ENCODE data around the gene PHOSPHO1.
A peak's percentile ranks its signal among the peaks of the same experiment; 100 is the strongest.
"Not testable (repeated sequence)": the region's sequence is repeated elsewhere in the genome, so short reads cannot be mapped to it uniquely, and the experiment has no call there.

The PHOSPHO1 gene, protein sequence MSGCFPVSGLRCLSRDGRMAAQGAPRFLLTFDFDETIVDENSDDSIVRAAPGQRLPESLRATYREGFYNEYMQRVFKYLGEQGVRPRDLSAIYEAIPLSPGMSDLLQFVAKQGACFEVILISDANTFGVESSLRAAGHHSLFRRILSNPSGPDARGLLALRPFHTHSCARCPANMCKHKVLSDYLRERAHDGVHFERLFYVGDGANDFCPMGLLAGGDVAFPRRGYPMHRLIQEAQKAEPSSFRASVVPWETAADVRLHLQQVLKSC

DNA sequence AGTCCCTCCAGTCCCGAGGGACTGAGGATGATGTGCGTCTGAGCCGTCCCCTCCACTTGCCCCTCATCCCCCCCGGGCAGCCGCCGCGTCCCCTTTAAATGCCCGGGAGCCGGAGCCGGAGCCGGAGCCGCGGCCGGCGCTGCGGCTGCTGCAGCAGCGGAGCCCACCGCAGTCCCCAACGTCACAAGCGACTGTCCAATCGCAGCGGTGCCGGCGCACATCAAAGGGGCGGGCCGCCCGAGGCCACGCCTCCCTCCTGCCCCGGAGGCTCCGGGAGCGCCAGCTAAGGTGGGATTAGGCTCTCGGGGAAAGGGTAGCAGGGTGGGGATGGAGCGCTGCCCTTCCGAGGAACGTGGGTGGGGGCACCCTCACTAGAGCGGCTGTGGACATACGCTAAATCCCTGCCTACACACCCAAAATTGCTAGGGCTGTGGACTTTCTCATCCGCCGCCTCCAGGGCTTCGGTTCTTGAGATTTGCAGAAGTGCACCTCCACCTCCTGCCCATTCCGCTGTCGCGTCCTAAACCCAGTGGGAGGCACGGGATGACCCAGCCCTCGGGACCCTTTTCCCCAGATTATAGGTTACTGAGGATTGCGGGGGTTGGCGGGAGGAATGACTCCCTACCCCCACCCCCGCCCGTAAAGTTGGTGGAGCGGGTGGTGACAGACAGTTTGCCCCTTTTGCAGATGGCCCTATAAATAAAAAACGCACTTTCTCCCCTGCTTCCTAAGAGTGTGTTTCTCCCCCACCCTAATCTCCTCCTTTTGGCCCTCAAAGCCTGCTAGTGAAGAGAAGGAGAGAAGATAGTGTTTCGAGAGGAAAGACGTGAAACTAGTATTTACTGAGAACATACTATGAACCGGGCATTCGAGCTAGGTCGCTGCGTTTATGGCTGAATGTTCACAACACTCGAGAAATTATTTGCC, at the start of gene PHOSPHO1:
Gene PHOSPHO1, minus strand, starts transcription at position 152 of the 927 bp plus-strand sequence. CDS start 4,096 bp downstream, outside the sequence.
- peak; percentile 83 for DNase-seq (ENCODE audit: low spot score)

DNA sequence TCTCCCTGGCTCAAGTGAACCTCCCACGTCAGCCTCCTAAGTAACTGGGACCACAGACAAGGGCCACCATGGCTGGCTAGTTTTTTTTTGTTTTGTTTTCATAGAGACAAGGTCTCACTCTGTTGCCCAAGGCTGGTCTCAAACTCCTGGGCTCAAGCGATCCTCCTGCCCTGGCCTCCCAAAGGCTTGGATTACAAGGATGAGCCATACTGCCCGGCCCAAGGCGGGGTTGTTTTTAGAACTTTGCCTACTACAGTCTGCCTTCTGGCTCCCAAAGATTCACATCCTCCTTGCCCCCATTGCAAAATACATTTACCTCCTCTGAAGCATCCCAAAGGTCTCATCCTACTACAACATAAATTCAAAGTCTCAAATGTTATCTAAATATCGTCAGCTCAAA, 49.5 kb upstream of the PHOSPHO1 start:
- DNase-seq (ENCODE audit: low spot score) = no peak

DNA sequence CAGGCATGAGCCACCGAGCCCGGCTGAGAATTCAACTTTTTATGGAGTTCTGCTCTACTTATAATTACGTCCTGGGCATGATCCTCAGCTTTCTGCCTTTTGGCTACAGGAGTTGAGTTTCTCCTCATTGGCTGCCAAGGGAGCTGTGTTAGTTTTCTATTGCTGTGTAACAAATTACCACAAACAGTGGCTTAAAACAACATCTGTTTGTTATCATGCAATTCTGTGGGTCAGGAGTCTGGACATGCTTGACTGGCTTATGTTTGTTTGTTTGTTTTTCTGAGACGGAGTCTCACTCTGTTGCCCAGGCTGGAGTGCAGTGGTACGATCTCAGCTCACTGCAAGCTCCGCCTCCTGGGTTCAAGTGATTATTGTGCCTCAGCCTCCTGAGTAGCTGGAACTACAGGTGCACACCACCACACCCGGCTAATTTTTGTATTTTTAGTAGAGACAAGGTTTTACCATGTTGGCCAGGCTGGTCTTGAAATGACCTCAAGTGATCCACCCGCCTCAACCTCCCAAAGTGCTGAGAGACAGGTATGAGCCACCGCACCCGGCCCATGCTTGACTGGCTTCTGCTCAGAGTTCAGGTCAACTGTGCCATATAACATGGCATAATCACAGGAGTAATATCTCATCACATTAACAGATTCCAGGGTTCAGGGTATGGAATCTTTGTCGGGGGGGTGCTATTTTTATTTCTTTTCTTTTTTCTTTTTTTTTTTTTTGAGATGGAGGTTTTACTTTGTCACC, 48.9 kb upstream of the PHOSPHO1 start:
- DNase-seq (ENCODE audit: low spot score) = not testable (repeated sequence)

DNA sequence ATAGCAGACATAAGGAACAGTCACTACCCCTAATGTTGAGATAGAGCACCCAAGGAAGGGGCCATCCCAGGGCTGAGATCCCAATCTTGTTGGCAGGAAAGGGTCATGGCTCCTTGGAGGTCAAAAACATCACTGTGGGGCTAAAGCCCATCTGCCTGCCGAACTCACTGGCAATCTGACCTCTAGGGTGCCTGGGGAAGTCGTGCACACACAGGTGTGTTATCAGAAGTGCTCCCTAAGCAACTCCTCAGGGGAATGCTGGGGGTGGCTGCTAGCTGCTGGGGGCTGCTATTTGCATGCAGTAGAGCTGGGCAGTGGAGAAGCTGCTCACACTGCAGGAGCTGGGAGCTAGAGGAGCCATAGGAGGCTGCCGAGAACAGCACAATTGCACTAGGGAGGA, 47.5 kb upstream of the PHOSPHO1 start:
- no peak for DNase-seq (ENCODE audit: low spot score)

DNA sequence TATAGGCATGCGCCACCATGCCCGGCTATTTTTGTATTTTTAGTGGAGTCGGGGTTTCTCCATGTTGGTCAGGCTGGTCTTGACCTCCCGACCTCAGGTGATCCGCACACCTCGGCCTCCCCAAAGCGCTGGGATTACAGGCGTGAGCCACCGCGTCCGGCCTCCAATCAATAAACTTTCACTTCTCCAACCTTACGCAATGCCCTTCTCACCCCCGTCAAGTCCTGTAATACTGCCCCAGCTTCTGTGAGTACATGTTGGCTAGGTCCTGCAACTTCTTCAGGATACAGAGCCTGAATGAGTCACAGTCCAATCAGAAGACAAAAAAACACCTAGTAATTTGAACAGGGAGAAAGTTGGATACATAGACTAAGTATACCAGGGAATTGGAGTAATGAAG, 47.1 kb upstream of the PHOSPHO1 start:
- DNase-seq (ENCODE audit: low spot score) = no peak

DNA sequence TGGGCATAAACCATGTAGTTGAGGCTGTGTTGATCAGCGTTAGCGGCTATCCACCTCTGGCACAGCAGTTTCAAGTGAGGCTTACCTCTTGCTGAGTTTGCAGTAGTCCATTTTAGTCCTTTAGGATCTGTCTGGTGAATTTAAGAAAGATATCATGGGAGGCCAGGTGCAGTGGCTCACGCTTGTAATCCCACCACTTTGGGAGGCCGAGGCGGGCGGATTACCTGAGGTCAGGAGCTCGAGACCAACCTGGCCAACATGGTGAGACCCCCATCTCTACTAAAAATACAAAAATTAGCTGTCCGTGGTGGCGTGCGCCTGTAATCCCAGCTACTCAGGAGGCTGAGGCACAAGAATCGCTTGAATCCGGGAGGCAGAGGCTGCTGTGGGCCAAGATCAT, 45.4 kb upstream of the PHOSPHO1 start:
- DNase-seq (ENCODE audit: low spot score) = not testable (repeated sequence)

DNA sequence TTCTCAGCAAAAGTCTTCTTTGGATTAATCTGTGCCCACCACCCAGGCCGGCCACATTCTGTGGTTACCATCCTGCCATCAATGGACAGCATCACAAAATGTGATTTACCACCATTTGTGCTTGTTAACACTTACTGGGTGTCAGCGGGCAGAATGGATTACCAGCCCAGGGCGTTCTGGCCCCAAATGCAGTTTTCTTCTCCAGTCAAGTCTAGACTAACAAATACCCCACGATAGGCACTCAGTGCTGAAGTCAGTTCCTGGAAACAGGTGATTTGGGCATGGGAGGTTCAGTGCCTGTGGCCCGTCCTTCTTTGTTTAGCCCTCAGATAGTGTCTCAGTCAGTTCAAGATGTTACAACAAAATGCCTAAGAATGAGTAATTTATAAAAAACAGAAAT, 38.8 kb upstream of the PHOSPHO1 start:
- DNase-seq (ENCODE audit: low spot score) = no peak

DNA sequence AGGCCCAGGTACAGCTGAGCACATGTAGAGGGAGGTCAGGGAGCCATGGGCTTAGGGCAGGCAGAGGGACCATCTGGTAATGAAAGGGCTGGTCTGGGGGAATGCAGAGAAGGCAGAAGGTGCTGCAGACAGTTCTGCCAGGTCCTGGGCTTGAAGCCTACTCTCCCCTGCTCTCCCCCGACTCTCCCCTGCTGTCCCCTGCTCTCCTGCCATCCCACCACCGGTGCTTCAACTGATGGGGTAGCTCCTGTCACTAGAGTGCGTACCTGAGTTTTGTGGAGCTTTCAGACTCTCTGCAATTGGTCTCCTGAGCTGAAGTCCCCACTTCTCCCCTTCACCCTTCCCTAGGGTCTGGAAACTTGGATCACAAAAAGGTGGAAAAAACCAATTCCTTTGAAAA, 37.3 kb upstream of the PHOSPHO1 start:
- no peak for DNase-seq (ENCODE audit: low spot score)

DNA sequence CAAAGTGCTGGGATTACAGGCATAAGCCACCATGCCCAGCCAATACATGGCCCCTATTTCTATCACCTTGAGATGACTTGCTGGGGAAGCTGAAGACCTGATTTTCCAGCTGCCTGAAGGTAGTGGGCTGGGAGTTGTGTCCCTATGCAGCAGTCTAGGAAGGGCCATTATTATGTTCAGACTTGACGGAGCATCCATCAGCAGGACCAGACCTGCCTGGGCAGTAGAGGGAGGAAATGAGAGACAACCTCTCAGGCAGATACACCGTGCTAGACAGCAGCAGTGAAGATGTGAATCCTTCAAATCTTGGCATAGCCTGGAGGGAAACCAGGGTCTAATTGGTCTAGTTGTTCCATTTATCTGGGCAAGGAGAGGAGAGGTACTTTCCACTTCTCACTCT, 35.6 kb upstream of the PHOSPHO1 start:
- no peak for DNase-seq (ENCODE audit: low spot score)

DNA sequence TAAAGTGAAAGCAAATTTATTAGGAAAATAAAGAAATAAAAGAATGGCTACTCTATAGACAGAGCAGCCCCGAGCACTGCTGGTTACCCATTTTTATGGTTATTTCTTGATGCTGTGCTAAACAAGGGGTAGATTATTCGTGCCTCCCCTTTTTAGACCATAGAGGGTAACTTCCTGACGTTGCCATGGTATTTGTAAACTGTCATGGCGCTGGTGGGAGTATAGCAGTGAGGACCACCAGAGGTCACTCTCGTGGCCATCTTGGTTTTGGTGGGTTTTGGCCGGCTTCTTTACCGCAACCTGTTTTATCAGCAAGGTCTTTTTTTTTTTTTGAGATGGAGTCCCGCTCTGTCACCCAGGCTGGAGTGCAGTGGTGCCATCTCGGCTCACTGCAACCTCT, 31.0 kb upstream of the PHOSPHO1 start:
- DNase-seq (ENCODE audit: low spot score) = not testable (repeated sequence)

DNA sequence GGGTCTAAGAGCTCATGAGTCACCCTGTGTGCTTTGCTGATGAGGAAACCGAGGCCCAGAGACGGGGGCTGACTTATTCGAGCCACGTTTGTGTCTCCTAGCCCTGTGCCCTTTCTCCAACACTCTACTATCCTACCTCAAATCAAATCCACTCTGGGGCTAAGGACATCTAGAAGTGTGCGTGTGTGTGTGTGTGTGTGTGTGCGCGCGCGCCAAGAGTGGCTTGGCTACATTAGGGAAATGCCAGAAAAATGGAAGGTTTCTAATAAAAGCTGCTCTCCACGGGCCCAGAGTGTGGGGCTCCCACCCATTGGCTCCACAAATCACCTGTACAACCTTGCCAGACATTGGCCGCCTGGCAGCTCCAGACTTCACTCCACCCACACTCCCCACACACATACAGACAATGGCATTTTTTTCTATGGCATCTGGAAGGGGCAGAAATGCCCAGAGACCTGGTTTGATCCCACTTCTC, 30.3 kb upstream of the PHOSPHO1 start:
- no peak for DNase-seq (ENCODE audit: low spot score)

DNA sequence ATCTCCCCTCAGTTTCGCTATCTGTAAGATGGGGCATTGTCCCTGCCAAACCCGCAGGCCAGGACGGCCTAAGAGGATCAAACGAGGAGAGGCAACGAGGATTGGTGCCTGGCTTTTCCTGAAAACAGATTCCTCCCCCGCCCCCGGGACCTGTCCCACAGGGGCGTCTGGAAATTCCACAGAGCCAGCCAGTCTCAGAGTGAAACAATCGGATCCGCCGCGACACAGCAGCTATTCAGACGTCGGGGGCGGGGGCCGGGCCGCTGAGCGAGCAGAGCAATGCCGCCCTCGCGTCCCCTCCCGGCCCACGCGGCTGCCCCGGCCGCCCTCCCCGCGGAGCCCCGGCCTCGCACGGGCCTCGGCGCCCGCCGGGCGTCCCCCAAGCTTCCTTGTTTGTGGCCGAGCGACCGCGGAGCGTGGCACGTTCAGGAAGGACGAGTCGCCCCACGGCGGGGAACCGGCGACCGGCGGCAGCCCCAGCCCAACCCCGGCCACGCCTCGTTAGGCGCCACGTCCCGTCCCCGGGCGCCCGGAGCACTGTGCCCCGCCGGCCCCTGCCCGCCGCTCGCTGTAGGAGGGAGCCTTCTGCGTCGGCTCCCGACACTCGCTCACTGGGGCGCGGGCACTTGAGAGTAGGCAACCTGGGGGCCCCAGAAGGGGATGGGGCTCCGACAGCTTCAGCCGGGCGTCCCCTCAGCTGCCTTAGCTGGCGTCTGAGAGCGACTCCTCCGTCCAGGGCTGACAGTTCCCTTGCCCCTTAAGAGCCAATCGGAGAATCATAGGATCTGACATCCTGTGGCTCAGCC, 29.6 kb upstream of the PHOSPHO1 start:
- no peak for DNase-seq (ENCODE audit: low spot score)

DNA sequence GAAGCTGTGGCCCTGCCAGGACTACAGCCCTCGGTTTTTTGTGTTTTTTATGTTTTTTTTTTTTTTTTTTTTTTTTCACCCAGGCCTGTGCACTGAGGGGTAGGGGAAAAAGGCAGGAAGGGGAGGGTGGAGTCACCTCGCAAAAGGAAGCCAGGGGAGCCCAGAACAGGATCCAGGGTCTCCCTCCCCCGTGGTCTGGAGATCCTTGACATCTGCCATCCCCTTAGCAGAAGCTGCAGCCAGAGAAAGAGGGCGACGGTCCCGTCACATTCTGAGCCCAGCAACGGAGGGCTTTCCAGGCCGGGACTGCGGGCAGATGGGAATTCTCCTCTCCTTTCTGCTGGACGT, 29.1 kb upstream of the PHOSPHO1 start:
- no peak for DNase-seq (ENCODE audit: low spot score)

DNA sequence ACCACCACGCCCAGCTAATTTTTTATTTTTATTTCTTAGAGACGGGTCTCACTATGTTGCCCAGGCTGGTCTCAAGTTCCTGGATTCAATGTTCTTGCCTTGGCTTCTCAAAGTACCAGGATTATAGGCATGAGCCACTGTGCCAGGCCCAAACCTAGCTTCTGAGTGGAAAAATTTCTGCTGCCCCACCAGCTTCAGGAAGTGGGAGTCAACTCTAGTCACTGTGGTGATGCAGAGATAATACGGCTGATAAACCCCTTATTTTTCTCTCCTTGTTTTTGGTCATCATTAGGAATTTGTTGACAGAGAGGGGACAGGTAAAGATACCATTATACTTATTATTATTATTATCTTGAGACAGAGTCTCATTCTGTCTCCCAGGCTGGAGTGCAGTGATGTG, 27.8 kb upstream of the PHOSPHO1 start:
- DNase-seq (ENCODE audit: low spot score) = no peak

DNA sequence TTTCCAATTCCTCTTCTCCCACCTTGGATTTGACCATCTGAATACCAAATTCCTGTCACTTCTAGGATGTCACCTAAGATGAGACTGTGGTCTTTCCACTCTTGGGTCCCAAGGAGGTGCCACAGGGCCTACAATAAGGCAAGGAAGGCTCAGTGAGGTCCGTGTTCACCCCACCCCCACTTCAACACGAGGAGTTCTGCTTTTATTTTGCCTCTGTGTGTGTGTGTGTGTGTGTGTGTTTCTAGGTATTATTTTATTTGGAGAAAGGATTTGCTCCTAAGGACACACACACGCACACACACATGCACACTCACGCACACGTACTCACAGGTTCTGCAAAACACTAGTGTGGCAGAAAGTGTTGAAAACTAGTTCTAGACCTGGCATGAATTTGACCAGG, 24.5 kb upstream of the PHOSPHO1 start:
- no peak for DNase-seq (ENCODE audit: low spot score)

DNA sequence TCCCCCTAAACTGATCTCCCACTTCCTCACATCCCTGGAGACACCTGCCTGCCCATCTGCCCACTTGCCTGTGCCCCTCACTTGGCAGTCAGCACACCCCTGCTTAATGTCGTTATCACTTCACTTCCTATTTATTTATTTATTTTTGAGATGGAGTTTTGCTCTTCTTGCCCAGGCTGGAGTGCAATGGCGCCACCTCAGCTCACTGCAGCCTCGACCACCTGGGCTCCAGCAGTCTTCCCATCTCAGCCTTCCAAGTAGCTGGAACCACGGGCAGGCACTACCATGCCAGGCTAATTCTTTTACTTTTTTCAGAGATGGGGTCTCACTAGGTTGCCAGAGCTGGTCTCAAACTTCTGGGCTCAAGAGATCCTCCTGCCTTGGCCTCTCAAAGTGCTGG, 23.5 kb upstream of the PHOSPHO1 start:
- DNase-seq (ENCODE audit: low spot score) = no peak

DNA sequence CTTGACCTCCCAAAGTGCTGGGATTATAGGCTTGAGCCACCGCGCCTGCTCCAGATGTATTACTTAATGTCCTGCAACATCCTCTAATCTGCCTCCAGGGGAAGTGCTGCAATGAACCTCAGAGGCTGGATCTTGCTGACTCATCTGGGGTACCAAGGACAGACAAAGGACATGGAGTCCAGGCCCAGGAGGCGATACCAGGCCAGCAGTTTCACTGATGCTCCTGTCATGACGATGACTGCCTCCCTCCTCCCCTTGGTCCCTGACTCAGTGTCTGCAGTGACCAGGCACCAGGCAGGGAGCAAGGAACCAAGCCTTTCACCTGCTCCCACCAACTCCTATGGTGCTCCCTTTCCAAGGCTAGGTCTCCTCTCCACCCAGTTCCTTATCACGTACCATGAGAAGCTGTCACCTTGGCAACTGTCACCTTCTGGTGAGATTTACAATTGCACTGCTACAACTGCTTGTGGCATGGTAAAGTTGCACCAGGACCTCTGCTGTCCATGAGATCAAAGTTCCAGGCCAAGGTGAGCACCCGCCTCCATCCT, 21.6 kb upstream of the PHOSPHO1 start:
- DNase-seq (ENCODE audit: low spot score) = no peak

DNA sequence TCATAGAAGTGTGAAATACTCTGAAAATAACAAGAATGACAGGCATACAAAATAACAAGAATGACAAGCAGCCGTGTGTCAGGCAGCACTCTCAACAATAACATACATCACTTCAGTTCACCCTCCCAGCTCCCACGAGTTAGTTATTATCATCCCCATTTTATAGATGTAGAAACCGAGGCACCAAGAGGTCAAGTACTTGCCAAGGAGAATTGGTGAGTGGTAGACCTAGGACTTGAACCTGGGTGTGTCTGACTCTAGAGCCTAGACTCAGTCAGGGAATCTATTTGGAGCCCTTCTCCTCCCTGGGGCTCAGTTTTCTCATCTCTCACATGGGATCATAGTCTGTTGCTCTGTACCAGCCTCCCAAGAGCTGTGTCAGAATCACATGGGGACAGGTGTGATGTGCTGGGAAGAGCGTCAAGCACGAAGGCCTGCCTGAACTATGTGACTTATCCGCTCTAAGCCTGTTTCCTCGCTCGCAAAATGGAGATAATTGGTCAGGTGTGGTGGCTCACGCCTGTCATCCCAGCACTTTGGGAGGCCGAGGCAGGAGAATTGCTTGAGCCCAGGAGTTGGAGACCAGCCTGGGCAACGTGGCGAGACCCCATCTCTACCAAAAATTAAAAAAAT, 19.4 kb upstream of the PHOSPHO1 start:
- no peak for DNase-seq (ENCODE audit: low spot score)

DNA sequence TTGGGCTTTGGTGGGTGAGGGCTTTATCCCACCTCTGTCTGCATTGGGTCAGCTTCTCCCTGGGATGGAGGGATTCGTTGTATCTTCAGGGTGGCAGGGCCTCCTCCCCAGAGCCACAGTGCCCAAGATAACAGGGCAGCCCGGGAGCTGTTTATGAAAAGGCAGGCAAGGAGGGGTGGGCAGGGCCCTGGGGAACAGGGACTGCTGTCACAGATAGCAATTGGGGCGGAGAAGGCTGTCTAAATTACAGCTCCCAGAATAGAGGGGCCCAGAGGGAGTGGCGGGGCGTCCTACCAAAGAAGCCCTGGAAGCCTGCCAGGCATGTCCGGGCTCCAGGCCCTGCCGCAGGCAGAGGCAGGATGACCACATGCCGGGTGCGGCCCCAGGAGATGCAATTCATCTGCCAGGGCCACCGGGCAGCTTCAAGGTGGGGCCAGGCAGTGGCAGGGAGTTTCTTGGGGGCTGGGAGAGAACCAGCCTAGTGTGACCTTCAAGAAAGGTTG, 18.8 kb upstream of the PHOSPHO1 start:
- DNase-seq (ENCODE audit: low spot score) = no peak

DNA sequence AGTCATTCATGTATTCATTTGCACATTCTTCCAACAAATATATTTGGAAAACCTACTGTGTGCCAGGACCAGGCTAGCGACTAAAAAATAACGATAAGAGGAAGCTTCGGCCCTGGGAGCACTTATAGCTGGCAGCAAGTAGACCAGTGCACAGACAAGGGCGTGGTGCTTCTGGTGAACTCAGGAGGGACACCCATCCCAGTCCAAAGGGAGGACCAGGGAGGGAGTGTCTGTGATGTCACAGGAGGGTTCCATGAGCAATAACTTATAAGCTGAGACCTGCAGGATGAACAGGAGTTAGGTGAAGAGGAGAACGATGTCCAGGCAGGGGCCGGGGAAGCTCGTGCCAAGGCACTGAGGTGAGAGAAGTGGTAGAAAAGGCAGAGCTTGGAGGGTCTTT, 17.4 kb upstream of the PHOSPHO1 start:
- DNase-seq (ENCODE audit: low spot score) = no peak

DNA sequence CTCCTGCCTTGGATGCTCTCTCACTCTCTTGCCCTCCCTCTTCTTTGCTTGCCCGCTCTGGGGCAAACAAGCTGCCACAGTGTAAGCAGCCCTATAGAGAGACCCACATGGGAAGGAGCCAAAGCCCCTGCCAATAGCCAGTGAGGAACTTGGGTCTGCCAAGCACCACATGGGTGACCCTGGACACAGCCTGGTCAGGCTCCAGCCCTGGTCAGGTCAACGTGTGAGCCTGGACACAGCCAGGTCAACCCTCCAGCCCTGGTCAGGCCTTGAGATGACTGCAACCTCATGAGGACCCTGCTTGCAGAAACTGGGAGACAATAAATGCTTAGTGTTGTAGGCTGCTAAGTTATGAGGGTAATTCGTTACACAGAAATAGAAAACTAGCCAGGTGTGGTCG, 14.3 kb upstream of the PHOSPHO1 start:
- DNase-seq (ENCODE audit: low spot score) = no peak
